ENCODE data around the gene QRFP.

The QRFP gene

GRCh38 chr9:130904070-130905044 is 7.7 kb upstream of the QRFP start:
- no peak for DNase-seq (ENCODE audit: low read depth in 2 of 2)

- no peak for DNase-seq (ENCODE audit: low read depth in 2 of 2)
Measured at GRCh38 chr9:130903194-130904069, 6.8 kb upstream of the QRFP start.

- no peak for DNase-seq (ENCODE audit: low read depth in 2 of 2)
Measured at GRCh38 chr9:130902204-130903185, 5.9 kb upstream of the QRFP start.

- DNase-seq (ENCODE audit: low read depth in 2 of 2), result no peak
Measured at GRCh38 chr9:130901498-130902203, 5.0 kb upstream of the QRFP start.

GRCh38 chr9:130900701-130901497 is 4.3 kb upstream of the QRFP start:
- no peak for DNase-seq (ENCODE audit: low read depth in 2 of 2)

- no peak for DNase-seq (ENCODE audit: low read depth in 2 of 2)
Measured at GRCh38 chr9:130899051-130899748, 2.6 kb upstream of the QRFP start.

- no peak for DNase-seq (ENCODE audit: low read depth in 2 of 2)
Measured at GRCh38 chr9:130898552-130898852, 1.9 kb upstream of the QRFP start.

GRCh38 chr9:130897848-130898551 is 1.4 kb upstream of the QRFP start:
- no peak for DNase-seq (ENCODE audit: low read depth in 2 of 2)

GRCh38 chr9:130897105-130897751 is 616 bp upstream of the QRFP start:
- no peak for DNase-seq (ENCODE audit: low read depth in 2 of 2)

GRCh38 chr9:130895481-130896232 is 955 bp downstream of the QRFP start:
- DNase-seq (ENCODE audit: low read depth in 2 of 2), result no peak

- DNase-seq (ENCODE audit: low read depth in 2 of 2), result no peak
Measured at GRCh38 chr9:130895038-130895437, 1.6 kb downstream of the QRFP start.

- DNase-seq (ENCODE audit: low read depth in 2 of 2), result no peak
Measured at GRCh38 chr9:130894546-130894945, 2.1 kb downstream of the QRFP start.

- DNase-seq (ENCODE audit: low read depth in 2 of 2), result no peak
Measured at GRCh38 chr9:130893341-130894101, 3.1 kb downstream of the QRFP start.

GRCh38 chr9:130892477-130893304 is 3.9 kb downstream of the QRFP start:
- no peak for DNase-seq (ENCODE audit: low read depth in 2 of 2)

GRCh38 chr9:130891688-130892476 is 4.7 kb downstream of the QRFP start:
- no peak for DNase-seq (ENCODE audit: low read depth in 2 of 2)

Data from fibroblast of skin of left biceps (primary cell).